ENCODE data around the gene ADCY10. TPM values are rescaled to one million over a fixed set of nuclear protein-coding genes. Genes with fewer than 3 reads are reported as not detected.

ADCY10 gene
- total and polyA plus RNA-seq, 9 of the 15 experiments (the other 6 are each of a cell fraction or from before 2014, with no cell fraction given): 0.08 to 0.86 (median 0.22) TPM

GRCh38 chr1:167936930-167937708 lies 23.2 kb upstream of the ADCY10 start, which contains the start of gene MPC2 (continued):
- TF ChIP-seq ZNF165 (CRISPR knock-in tag; IDR thresholded peaks at IDR 0.05; ENCODE audit: borderline replicate concordance) (no peak), USF1 (CRISPR knock-in tag; IDR thresholded peaks at IDR 0.05) (no peak), SLC30A9 (CRISPR knock-in tag; IDR thresholded peaks at IDR 0.05) (no peak), MEF2A (IDR thresholded peaks at IDR 0.05; ENCODE audit: control insufficient read depth, low read depth, low read length) (no peak), ZBTB49 (CRISPR knock-in tag; IDR thresholded peaks at IDR 0.05; ENCODE audit: borderline replicate concordance) (no peak; the same call in 1 of the 2 replicates), ZNF239 (CRISPR knock-in tag; IDR thresholded peaks at IDR 0.05) (no peak), NFXL1 (CRISPR knock-in tag; IDR thresholded peaks at IDR 0.05) (no peak), LARP7 (IDR thresholded peaks at IDR 0.05) (no peak), ZNF507 (tag; conservative IDR thresholded peaks at IDR 0.05) (no peak), SRF (CRISPR knock-in tag; IDR thresholded peaks at IDR 0.05) (no peak; a peak in 1 of 4 replicates), KDM4B (IDR thresholded peaks at IDR 0.05; ENCODE audit: borderline replicate concordance in 2 of 2, low read depth in 1 of 2) (no peak), SRSF7 (optimal IDR thresholded peaks at IDR 0.05; ENCODE audit: low read depth, low read length) (no peak), MGA (IDR thresholded peaks at IDR 0.05) (no peak)
